Sciatic nerve (tissue), 2 donors: ENCODE measurements around the gene ALKBH4. TPM values are rescaled to one million over a fixed set of nuclear protein-coding genes. Genes with fewer than 3 reads are reported as not detected.
"Not testable (repeated sequence)": the region's sequence is repeated elsewhere in the genome, so short reads cannot be mapped to it uniquely, and the experiment has no call there.

Experiments used
- ATAC-seq: fragments of 200-7000 bp; cut with Tn5 transposase; one replicate; pipeline ENCODE4 v1.9.1; 2020; ENCODE audit warnings: mild to moderate bottlenecking, moderate library complexity
- DNase-seq: peaks from one replicate; pipeline ENCODE4 v3.0.0-alpha.2; 2020; ENCODE audit warnings: low spot score
- intact Hi-C: fragments of 100-400 bp; cut with DNase I; formaldehyde crosslinking; loops from one replicate; pipeline ENCODE4 v1.14.2; 2022
- total RNA-seq: library from RNA; stranded (reverse); fragmentation: NEBNext Ultra II Directional; extraction: Animal tissue kit (Norgen Biotek cat#: 25700); gene quantifications from one replicate; pipeline ENCODE4 v1.2.1, GENCODE V29; 2021
- donor health status: DM: no; HTN: no; CAD: no.
- donor health status: DM: no; HTN: no; CAD: no.

ALKBH4 gene
- total RNA-seq, 1 donor from 2014 or later: 8.6 TPM

DNA sequence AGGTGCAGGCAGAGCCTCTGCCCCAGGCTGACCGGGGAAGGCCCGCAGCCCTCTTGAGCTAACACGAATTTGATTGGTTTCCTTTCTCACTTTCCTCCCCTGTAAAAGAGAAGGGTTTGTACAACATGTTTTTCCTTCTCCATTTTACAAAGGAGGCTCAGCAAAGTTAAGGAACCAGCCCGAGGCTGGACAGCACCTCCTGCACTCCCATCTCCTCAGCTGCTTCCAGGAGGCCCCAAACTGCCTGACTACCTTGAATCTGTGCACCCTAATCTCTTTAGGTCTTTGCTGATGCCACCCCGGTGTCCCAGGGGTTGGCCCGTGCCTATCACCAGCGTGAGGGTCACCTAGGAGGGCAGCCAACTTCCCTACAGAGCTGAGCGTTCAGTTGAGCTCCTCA is 4.2 kb downstream of the ALKBH4 start:
- intact Hi-C loops: no loop called here
- DNase-seq (no peak), ATAC-seq (no peak)

- ATAC-seq (no peak), DNase-seq (no peak)
- intact Hi-C loops: no loop called here
Observed at GRCh38 chr7:102459221-102459844, 5.3 kb downstream of the ALKBH4 start.

- ATAC-seq (no peak), DNase-seq (no peak)
- intact Hi-C loops: no loop called here
Observed at GRCh38 chr7:102457352-102457924, 7.2 kb downstream of the ALKBH4 start.

DNA sequence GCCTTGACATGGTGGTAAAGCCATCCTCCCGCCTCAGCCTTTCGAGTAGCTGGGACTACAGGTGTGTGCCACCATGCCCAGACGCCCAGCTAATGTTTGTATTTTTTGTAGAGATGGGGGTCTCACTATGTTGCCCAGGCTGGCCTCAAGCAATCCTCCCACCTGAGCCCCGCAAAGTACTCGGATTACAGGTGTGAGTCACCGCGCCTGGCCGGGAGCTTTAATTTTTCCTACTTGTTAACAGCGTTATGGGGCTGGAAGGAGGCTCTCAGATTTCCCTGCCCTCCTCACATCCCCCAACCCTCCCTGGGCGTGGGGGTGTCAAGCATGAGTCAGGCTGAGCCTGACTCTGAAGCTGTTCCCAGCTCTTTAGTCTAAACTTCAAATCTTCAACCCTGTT is 8.3 kb downstream of the ALKBH4 start:
- ATAC-seq (no peak), DNase-seq (no peak)
- intact Hi-C loops: no loop called here

DNA sequence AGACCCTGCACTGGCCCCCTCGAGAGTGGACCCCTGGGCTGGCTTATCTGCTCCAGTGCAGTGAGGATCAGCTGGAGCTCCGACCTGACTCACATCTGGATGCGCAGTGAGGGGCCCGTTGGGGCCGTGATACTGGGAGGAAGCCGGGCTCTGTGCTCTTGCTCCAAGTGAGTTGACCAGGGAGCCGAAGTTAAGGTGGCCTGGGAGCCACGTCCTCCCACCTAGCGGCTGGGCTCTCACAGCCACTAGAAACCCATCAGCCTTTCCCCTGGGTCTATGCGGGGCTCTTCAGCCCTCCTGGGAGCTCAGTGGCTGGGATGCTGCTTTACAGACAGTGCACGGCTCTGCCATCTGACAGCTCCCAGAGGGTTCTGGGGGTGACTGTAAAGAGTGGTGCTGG is 9.1 kb downstream of the ALKBH4 start:
- intact Hi-C loops: no loop called here
- ATAC-seq: no peak
- no peak for DNase-seq

GRCh38 chr7:102454932-102455331 is 9.7 kb downstream of the ALKBH4 start:
- ATAC-seq, DNase-seq, intact Hi-C loops: not testable (repeated sequence)

DNA sequence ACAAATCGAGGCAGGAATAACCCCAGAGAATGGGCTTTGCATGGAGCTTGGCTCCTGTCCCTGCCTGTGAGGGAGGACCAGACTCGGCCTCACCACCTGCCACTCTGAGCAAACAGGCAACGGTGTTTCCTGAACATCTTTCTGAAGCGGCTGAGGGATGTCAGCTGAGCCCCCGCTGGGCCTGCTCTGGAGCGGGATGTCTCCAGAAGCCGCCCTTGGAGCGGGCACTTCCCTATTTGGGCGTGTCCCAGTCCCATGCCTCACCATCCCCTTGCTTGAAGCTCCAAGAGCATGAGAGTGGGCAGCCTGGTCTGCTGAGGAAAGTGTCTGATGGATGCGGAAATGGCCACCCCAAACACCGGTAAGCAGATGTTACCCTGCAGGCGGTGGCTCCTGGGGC is 10.2 kb downstream of the ALKBH4 start:
- DNase-seq: no peak
- ATAC-seq: no peak
- intact Hi-C loops: no loop called here

DNA sequence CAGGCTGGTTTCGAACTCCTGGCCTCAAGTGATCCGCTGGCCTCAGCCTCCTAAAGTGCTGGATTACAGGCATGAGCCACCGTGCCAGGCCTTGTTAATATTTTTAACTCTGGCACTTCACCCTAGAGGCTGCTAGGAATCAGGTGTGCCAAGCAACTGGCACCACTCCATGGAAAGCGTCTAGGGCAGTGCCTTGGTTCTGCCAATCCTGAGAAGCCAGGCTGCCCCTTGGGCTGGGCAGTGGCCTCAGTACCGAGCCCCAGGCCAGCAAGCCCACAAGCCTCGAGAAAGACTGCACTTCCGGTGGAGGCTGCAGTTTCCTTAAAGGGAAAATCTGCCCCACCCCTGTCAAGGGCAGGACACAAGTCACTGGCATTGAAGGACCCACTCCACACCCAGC is 11.3 kb downstream of the ALKBH4 start:
- DNase-seq (no peak), ATAC-seq (no peak)
- intact Hi-C loops: no loop called here

DNA sequence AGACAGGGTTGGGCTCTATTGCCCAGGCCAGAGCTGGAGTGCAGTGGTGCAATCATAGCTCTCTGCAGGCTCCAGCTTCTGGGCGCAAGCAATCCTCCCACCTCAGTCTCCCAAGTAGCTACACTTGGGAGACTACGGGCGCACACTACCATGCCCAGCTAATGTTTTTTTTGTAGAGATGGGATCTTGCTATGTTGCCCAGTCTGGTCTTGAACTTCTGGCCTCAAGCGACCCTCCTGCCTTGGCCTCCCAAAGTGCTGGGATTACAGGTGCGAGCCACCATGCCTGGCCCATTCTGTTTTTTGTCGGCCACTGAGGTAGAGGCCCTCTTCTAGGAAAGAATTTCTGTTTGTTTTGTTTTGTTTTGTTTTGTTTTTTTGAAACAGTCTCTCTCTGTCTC is 12.2 kb downstream of the ALKBH4 start:
- ATAC-seq (no peak), DNase-seq (no peak)
- intact Hi-C loops: no loop called here

DNA sequence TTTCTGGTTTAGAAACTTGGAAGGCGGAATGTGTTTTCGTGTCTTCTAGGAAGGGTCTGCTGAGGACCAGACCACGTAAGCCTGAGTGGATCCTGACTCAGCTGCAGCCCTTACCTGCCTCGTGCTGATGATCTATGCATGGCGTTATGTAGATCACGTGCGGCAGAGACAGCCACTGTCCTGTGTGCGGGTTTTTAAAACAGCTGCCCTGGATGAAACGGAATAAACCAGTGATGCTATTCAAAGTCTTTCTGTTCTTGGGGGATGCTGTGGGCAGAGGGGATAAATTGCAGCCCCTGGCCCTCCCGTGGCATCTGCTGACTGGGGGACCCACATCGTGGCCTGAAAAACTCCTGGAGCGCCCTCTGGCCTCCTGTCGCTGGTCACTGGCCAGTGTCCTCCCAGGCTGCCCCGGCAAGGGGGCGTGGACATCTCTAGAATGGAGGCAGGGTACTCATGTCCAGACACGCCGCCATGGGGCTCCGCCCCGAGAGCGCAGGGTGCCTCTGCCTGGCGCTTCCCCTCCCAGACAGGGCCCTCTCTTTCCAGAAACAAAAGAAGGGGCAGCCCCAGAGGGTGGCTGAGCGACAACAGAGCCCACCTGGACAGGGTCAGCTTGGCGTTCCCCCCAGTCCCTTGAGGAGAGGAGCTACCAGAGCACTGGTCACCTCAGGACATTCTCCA is 13.2 kb downstream of the ALKBH4 start:
- ATAC-seq: no peak
- intact Hi-C loops: no loop called here
- DNase-seq: no peak

- DNase-seq: no peak
- intact Hi-C loops: no loop called here
- no peak for ATAC-seq
Observed at GRCh38 chr7:102450242-102450641, 14.4 kb downstream of the ALKBH4 start.

- ATAC-seq (no peak), DNase-seq (no peak)
- intact Hi-C loops: no loop called here
Observed at GRCh38 chr7:102449136-102449535, 15.5 kb downstream of the ALKBH4 start.

DNA sequence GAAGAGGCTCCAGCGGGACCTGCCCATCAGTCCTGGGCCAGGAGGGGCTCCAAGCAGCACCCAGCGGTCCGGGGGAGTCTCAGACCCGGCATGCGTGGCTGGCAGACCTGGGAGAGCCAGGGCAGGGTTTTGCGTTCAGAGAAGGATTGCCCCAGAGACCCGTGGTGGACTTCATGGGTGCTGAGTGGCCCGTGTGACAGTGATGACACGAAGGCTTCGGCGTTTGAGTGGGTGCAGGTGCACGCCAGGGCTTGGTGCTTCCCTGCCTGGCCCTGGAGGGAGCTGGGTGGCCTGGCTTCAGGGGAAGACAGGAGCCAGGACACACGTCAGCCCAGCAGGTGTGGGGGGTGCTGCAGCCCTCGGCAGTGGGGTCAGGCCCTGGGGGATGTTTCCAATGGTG is 17.4 kb downstream of the ALKBH4 start:
- no peak for DNase-seq
- intact Hi-C loops: no loop called here
- ATAC-seq: no peak

- ATAC-seq (no peak), DNase-seq (no peak)
- intact Hi-C loops: no loop called here
Observed at GRCh38 chr7:102446387-102447156, 18.1 kb downstream of the ALKBH4 start.

GRCh38 chr7:102445674-102446071 is 19.0 kb downstream of the ALKBH4 start:
- no peak for ATAC-seq
- intact Hi-C loops: no loop called here
- DNase-seq: no peak

DNA sequence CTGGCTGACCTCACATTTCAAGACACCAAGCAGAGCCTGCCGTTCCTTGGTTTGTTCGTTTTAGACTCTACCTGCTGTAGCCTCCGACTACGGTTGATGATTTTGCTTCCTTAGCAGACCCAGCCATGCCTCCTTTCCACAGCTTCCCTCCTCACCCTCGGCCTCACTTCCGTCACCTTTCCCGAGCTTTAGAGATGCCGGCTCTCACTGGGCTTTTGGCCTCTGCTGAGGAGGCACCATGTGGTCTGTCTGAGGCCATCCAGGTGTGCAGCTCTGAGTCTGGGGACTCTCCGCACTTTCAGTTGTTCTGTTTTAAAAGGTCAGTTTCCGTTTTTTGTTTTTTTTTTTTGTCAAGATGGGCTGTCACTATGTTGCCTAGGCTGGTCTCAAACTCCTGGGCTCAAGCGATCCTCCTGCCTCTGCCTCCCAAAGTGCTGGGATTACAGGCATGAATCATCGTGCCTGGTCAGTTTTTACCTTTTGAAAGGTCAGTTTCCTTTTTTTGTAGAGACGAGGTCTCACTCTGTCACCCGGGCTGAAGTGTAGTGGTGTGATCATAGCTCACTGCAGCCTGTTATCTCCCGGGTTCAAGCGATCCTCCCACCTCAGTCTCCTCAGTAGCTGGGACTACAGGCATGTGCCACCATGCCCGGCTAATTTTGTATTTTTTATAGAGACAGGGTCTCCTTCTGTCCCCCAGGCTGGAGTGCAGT is 19.5 kb downstream of the ALKBH4 start:
- no peak for ATAC-seq
- DNase-seq: no peak
- intact Hi-C loops: no loop called here

DNA sequence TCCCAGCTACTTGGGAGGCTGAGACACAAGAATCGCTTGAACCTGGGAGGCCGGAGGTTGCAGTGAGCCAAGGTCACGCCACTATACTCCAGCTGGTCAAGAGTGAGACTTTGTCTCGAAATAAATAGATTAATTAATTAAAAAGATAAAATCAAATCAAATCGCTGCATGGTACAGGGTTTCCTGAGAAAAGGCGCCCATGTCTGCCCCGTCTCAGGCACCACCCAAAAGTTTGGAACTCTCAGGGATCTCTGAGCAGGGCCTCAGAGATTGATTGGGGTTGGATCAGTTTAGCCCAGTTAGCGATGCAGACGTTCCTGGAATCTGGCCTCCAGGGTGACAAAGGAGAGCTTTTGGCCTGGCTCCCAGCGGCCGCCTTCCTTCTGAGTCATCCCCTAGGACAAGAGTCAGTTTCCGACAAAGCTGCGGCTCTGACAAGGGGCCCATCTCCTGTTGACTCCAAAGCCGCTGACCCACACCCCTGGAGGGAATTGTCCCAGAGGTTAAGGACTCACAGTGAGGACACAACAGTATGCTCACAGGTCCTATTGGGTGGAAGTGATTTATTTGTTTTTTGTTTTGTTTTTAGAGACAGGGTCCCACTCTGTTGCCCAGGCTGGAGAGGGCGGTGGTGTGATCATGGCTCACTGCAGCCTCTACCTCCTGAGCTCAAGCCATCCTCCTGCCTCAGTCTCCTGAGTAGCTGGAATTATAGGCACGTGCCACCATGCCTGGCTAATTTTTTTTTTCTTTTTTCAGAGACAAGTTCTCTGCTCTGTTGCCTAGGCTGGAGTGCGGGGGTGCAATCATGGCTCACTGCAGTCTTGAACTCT is 24.5 kb downstream of the ALKBH4 start:
- ATAC-seq: no peak
- intact Hi-C loops: no loop called here
- no peak for DNase-seq

DNA sequence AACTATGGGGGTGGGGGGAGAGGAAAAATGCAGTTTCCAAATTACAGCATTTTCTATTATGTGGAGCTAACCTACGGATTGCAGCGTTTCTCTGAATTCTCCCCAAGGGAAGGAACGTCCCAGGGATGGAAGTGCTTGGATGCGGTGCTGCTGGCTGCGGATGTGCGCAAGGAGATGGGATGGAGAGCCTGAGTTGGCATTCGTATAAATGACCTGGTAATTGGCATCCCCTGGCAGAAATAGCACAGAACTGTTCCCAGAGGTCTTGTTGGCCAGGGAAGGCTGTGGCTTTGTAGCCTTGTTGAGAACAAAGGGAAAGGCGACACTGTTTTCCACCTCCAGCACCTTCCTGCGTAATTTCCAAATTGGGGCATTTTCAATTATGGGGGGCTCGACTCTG is 28.5 kb downstream of the ALKBH4 start:
- intact Hi-C loops: no loop called here
- DNase-seq (no peak), ATAC-seq (no peak)
